ENCODE data around the gene THBS4.

- TF ChIP-seq CTCF (conservative IDR thresholded peaks at IDR 0.05) (no peak), EZH2 (IDR thresholded peaks at IDR 0.05; ENCODE audit: low read depth) (no peak)
Observed at GRCh38 chr5:80097451-80097850, 62.3 kb downstream of the THBS4 start.
